ENCODE results near the gene RALGPS1. TPM values are rescaled to one million over a fixed set of nuclear protein-coding genes. Genes with fewer than 3 reads are reported as not detected.

Gene RALGPS1
- total and polyA plus RNA-seq, 2 of the 8 experiments (the other 6 are each of a cell fraction or from before 2014, with no cell fraction given) = 20.0 to 23.5 TPM

GRCh38 chr9:127192744-127193143 is 278.2 kb downstream of the RALGPS1 start:
- Histone ChIP-seq H4K20me1 (replicated peaks in 1 of 2; ENCODE audit: control insufficient read depth in 1 of 2, insufficient read depth in 2 of 2, low read length in 2 of 2) (no peaks in the 10 kb centered on the region), H2BK20ac (ENCODE audit: low read length) (no peak overlapping the region), H3K4me2 (ENCODE audit: insufficient read depth in 1 of 2, low read depth in 2 of 2, low read length in 2 of 2) (no peak overlapping the region), H3K36me3 (ENCODE audit: control insufficient read depth in 2 of 4, insufficient read depth in 4 of 4, low read length in 3 of 4) (no peaks in the 10 kb centered on the region), H3K4ac (replicated peaks; ENCODE audit: insufficient read length, low read depth, low read length) (no peak overlapping the region), H3K27me3 (replicated peaks in 1 of 4; ENCODE audit: control insufficient read depth in 3 of 4, extremely low read depth in 1 of 4, insufficient read depth in 3 of 4, low read length in 3 of 4) (no peaks in the 10 kb centered on the region), H2AK5ac (ENCODE audit: low read depth, low read length) (no peak overlapping the region; the same call in 1 of the 2 replicates), H3K79me2 (ENCODE audit: control insufficient read depth in 1 of 2, insufficient read depth in 2 of 2, low read length in 2 of 2) (no peaks in the 10 kb centered on the region), H2AFZ (ENCODE audit: low read length) (no peak overlapping the region), H3K79me1 (ENCODE audit: low read depth, low read length) (no peaks in the 10 kb centered on the region), H2BK120ac (replicated peaks; ENCODE audit: low read depth, low read length) (no peak overlapping the region), H4K91ac (replicated peaks; ENCODE audit: insufficient read length, low read length) (no peak overlapping the region), H3K18ac (ENCODE audit: extremely low read depth, low read length) (no peak overlapping the region), H3K4me3 (ENCODE audit: extremely low read depth in 1 of 4, insufficient read depth in 2 of 4, low read depth in 3 of 4, low read length in 4 of 4) (no peak overlapping the region), H2BK12ac (ENCODE audit: low read depth, low read length) (no peak overlapping the region), H3K14ac (ENCODE audit: insufficient read length) (no peak overlapping the region), H3K27ac (ENCODE audit: low read depth, low read length) (no peak overlapping the region), H4K5ac (ENCODE audit: insufficient read length, low read depth, low read length) (no peak overlapping the region), H3K9ac (replicated peaks in 1 of 4; ENCODE audit: extremely low read depth in 1 of 4, low read depth in 3 of 4, low read length in 3 of 4) (no peak overlapping the region), H3K4me1 (replicated peaks in 1 of 4; ENCODE audit: control insufficient read depth in 3 of 4, insufficient read depth in 4 of 4, low read length in 3 of 4) (no peaks in the 10 kb centered on the region), H3K9me3 (ENCODE audit: insufficient read depth in 2 of 2, low read depth in 1 of 2, low read length in 1 of 2) (no peaks in the 10 kb centered on the region), H2BK5ac (ENCODE audit: low read depth, low read length) (no peak overlapping the region), H2BK15ac (ENCODE audit: low read length) (no peak overlapping the region), H3K23ac (ENCODE audit: insufficient read length) (no peak overlapping the region), H4K8ac (ENCODE audit: extremely low read depth, insufficient read depth, low read length) (no peak overlapping the region), H3K23me2 (ENCODE audit: low read depth, low read length) (no peaks in the 10 kb centered on the region), H3K56ac (replicated peaks; ENCODE audit: insufficient read length, low read depth, low read length) (no peak overlapping the region)
- WGBS, 2 experiments (ENCODE audit: extremely low coverage in 1 of 2, insufficient coverage in 1 of 2, insufficient read length in 1 of 2, insufficient replicate concordance in 2 of 2, low coverage in 1 of 2, low lambda C conversion rate in 2 of 2, missing lambda C conversion rate in 1 of 2) = 96% methylated on average over 3 of the region's 3 CpGs; no CpG with 5 or more reads in 1 of the 2 experiments
- POLR2A ChIA-PET (ENCODE audit: partially characterized antibody) = no interaction called here
- FAIRE-seq (no peak), DNase-seq (ENCODE audit: low read depth in 1 of 2, low spot score in 2 of 2) (no peak)
- CTCF ChIA-PET (ENCODE audit: partially characterized antibody) = interaction anchor here (11.1 to 11.2 kb wide), 2 partner anchors 230 to 252 kb away, joined by 166 to 168 read pairs; no protein-coding TSS in a partner anchor
- TF ChIP-seq RXRA (IDR thresholded peaks at IDR 0.05; ENCODE audit: insufficient read depth, low read depth, low read length) = no peak
- no peak for TF ChIP-seq SIRT6 (IDR thresholded peaks at IDR 0.05; ENCODE audit: low read length)
- no peak for TF ChIP-seq TAF7 (optimal IDR thresholded peaks at IDR 0.05; ENCODE audit: borderline replicate concordance, low read depth, low read length)
- TF ChIP-seq MAX (IDR thresholded peaks at IDR 0.05) = no peak
- TF ChIP-seq PHF8 (conservative IDR thresholded peaks at IDR 0.05; ENCODE audit: low read depth, low read length) = no peak
- TF ChIP-seq USF2 (IDR thresholded peaks at IDR 0.05; ENCODE audit: low read length) = no peak
- no peak for TF ChIP-seq FOSL1 (IDR thresholded peaks at IDR 0.05; ENCODE audit: insufficient read depth, low read depth, low read length)
- TF ChIP-seq GABPA (IDR thresholded peaks at IDR 0.05; ENCODE audit: borderline replicate concordance, insufficient read depth, low read length) = no peak
- TF ChIP-seq POLR2A (IDR thresholded peaks at IDR 0.05; ENCODE audit: control extremely low read depth in 1 of 2, low read depth in 2 of 2, low read length in 2 of 2) = no peak

Measured in H1 (cell line).